ENCODE measurements around the gene TCEANC.

GRCh38 chrX:13666836-13667235 lies 13.9 kb downstream of the TCEANC start:
- TF ChIP-seq SMC3 (conservative IDR thresholded peaks at IDR 0.05; ENCODE audit: poor library complexity): no peak
- no peak for TF ChIP-seq TAF1 (IDR thresholded peaks at IDR 0.05; ENCODE audit: low read depth)
- TF ChIP-seq EP300 (conservative IDR thresholded peaks at IDR 0.05; ENCODE audit: poor library complexity, severe bottlenecking): no peak
- no peak for TF ChIP-seq CTCF (IDR thresholded peaks at IDR 0.05; ENCODE audit: poor library complexity, severe bottlenecking)
- TF ChIP-seq EZH2 (IDR thresholded peaks at IDR 0.05; ENCODE audit: borderline replicate concordance, insufficient read depth, low read length, poor library complexity, severe bottlenecking): no peak
- no peak for TF ChIP-seq REST (IDR thresholded peaks at IDR 0.05; ENCODE audit: borderline replicate concordance)
- no peak for TF ChIP-seq POLR2AphosphoS5 (IDR thresholded peaks at IDR 0.05)
- no peak for TF ChIP-seq MXI1 (conservative IDR thresholded peaks at IDR 0.05; ENCODE audit: poor library complexity, severe bottlenecking)
- no peak for TF ChIP-seq RAD21 (conservative IDR thresholded peaks at IDR 0.05)
